Prostate gland (tissue), 2 donors: ENCODE results near the gene GAL3ST1.
"Not testable (repeated sequence)": the region's sequence is repeated elsewhere in the genome, so short reads cannot be mapped to it uniquely, and the experiment has no call there.

Experiments
- CTCF ChIP-seq, 4 experiments: fragments of 200-600 bp in 2 of 4; fragments of 450-650 bp in 2 of 4; sonication (generic) in 2 of 4; IDR thresholded peaks; 1 replicate in 3 of 4; 2 replicates in 1 of 4; pipeline ENCODE4 v1.5.1; 2016 to 2019; ENCODE audit warnings: antibody characterized with exemption in 4 of 4, mild to moderate bottlenecking in 2 of 4, moderate library complexity in 2 of 4
- POLR2A ChIP-seq: fragments of 450-650 bp; IDR thresholded peaks from one replicate; pipeline ENCODE4 v1.6.1; 2016; ENCODE audit warnings: antibody characterized with exemption, mild to moderate bottlenecking
- POLR2AphosphoS5 ChIP-seq: sonication (generic); formaldehyde crosslinking; IDR thresholded peaks from one replicate; pipeline ENCODE4 v1.6.1; 2017; ENCODE audit warnings: antibody characterized with exemption

- not testable (repeated sequence) for TF ChIP-seq POLR2A; CTCF (IDR thresholded peaks at IDR 0.05); POLR2AphosphoS5
Measured at GRCh38 chr22:30551813-30552212, 22.7 kb downstream of the GAL3ST1 start.
